H9 (cell line): Measurements from ENCODE around the gene DSE. TPM values are rescaled to one million over a fixed set of nuclear protein-coding genes. Genes with fewer than 3 reads are reported as not detected.

ENCODE experiments used
- DNase-seq: peaks from one replicate; pipeline ENCODE4 v3.0.0-alpha.2; 2017
- H2AFZ ChIP-seq: one replicate; pipeline ENCODE4 v1.6.1; 2013; ENCODE audit warnings: mild to moderate bottlenecking, low read length, control low read depth, moderate library complexity
- H2AK5ac ChIP-seq: 2 replicates; pipeline ENCODE4 v1.6.1; 2013; ENCODE audit warnings: low read length, control low read depth, mixed read lengths; ENCODE audit not compliant: insufficient read length
- H2BK120ac ChIP-seq: one replicate; pipeline ENCODE4 v1.6.1; 2013; ENCODE audit warnings: low read depth, mild to moderate bottlenecking, low read length, control low read depth, inconsistent platforms; ENCODE audit not compliant: poor library complexity, severe bottlenecking
- H2BK12ac ChIP-seq: 2 replicates; pipeline ENCODE4 v1.6.1; 2013; ENCODE audit warnings: low read length, control low read depth, mixed read lengths, low read depth; ENCODE audit not compliant: insufficient read length
- H2BK15ac ChIP-seq: 2 replicates; pipeline ENCODE4 v1.6.1; 2013; ENCODE audit warnings: low read depth, low read length, control low read depth
- H2BK20ac ChIP-seq: one replicate; pipeline ENCODE4 v1.6.1; 2013; ENCODE audit warnings: low read depth, mild to moderate bottlenecking, low read length, control low read depth, inconsistent platforms; ENCODE audit not compliant: poor library complexity, severe bottlenecking
- H2BK5ac ChIP-seq: 2 replicates; pipeline ENCODE4 v1.6.1; 2013; ENCODE audit warnings: low read length, control low read depth, mixed read lengths; ENCODE audit not compliant: insufficient read length
- H3K14ac ChIP-seq: 2 replicates; pipeline ENCODE4 v1.6.1; 2013; ENCODE audit warnings: low read length, control low read depth; ENCODE audit not compliant: insufficient read depth
- H3K18ac ChIP-seq: 2 replicates; pipeline ENCODE4 v1.6.1; 2013; ENCODE audit warnings: low read depth, mild to moderate bottlenecking, mixed read lengths, low read length, control low read depth; ENCODE audit not compliant: insufficient read length
- H3K23ac ChIP-seq: 2 replicates; pipeline ENCODE4 v1.6.1; 2013; ENCODE audit warnings: low read length, control low read depth, mixed read lengths, low read depth; ENCODE audit not compliant: insufficient read length
- H3K23me2 ChIP-seq: 2 replicates; pipeline ENCODE4 v1.6.1; 2013; ENCODE audit warnings: low read depth, mild to moderate bottlenecking, mixed read lengths, low read length, control low read depth; ENCODE audit not compliant: insufficient read length, poor library complexity, severe bottlenecking
- H3K27ac ChIP-seq: 2 replicates; pipeline ENCODE4 v1.5.1; 2013; ENCODE audit warnings: low read length, control low read depth, mixed read lengths, low read depth; ENCODE audit not compliant: insufficient read length
- H3K27me3 ChIP-seq: 2 replicates; pipeline ENCODE4 v1.6.1; 2013; ENCODE audit warnings: low read length, control low read depth, inconsistent platforms; ENCODE audit not compliant: insufficient read depth
- H3K4ac ChIP-seq: 2 replicates; pipeline ENCODE4 v1.6.1; 2013; ENCODE audit warnings: low read depth, mild to moderate bottlenecking, control low read depth, inconsistent platforms, low read length, moderate library complexity
- H3K4me1 ChIP-seq: 2 replicates; pipeline ENCODE4 v1.6.1; 2013; ENCODE audit warnings: low read length, control low read depth, inconsistent platforms; ENCODE audit not compliant: insufficient read depth
- H3K4me2 ChIP-seq: 2 replicates; pipeline ENCODE4 v1.6.1; 2013; ENCODE audit warnings: low read length, control low read depth, mixed read lengths; ENCODE audit not compliant: insufficient read length, insufficient read depth
- H3K56ac ChIP-seq: 2 replicates; pipeline ENCODE4 v1.6.1; 2013; ENCODE audit warnings: low read depth, mild to moderate bottlenecking, mixed read lengths, low read length, control low read depth; ENCODE audit not compliant: insufficient read length
- H3K79me1 ChIP-seq: 2 replicates; pipeline ENCODE4 v1.6.1; 2013; ENCODE audit warnings: low read depth, mild to moderate bottlenecking, moderate library complexity, low read length, control low read depth, inconsistent platforms; ENCODE audit not compliant: insufficient read depth, poor library complexity, severe bottlenecking
- H3K79me2 ChIP-seq: 2 replicates; pipeline ENCODE4 v1.6.1; 2013; ENCODE audit warnings: low read length, control low read depth, inconsistent platforms; ENCODE audit not compliant: insufficient read depth
- H3K9ac ChIP-seq: 2 replicates; pipeline ENCODE4 v1.6.1; 2013; ENCODE audit warnings: low read length, control low read depth, mixed read lengths; ENCODE audit not compliant: insufficient read length; ENCODE audit errors: extremely low read depth
- H3K9me3 ChIP-seq: one replicate; pipeline ENCODE4 v1.6.1; 2013; ENCODE audit warnings: low read depth, low read length, inconsistent platforms; ENCODE audit not compliant: control insufficient read depth
- H3T11ph ChIP-seq: one replicate; pipeline ENCODE4 v1.6.1; 2013; ENCODE audit warnings: mild to moderate bottlenecking, low read length, control low read depth, inconsistent platforms
- H4K20me1 ChIP-seq: one replicate; pipeline ENCODE4 v1.6.1; 2013; ENCODE audit not compliant: control insufficient read depth, insufficient read length, insufficient read depth
- H4K5ac ChIP-seq: 2 replicates; pipeline ENCODE4 v1.6.1; 2013; ENCODE audit warnings: low read depth, mild to moderate bottlenecking, mixed read lengths, low read length, control low read depth; ENCODE audit not compliant: insufficient read length
- H4K8ac ChIP-seq: replicated peaks from 2 replicates; pipeline ENCODE4 v1.6.1; 2013; ENCODE audit warnings: low read length, control low read depth, mixed read lengths, low read depth; ENCODE audit not compliant: insufficient read length
- H4K91ac ChIP-seq: 2 replicates; pipeline ENCODE4 v1.6.1; 2013; ENCODE audit warnings: low read depth, mild to moderate bottlenecking, moderate library complexity, mixed read lengths, low read length, control low read depth; ENCODE audit not compliant: insufficient read length
- H3K27ac Mint-ChIP-seq, 3 experiments: 2 replicates in 2 of 3; 3 replicates in 1 of 3; pipeline ENCODE4 v1.8.0; 2020 to 2021; ENCODE audit warnings: mixed read lengths in 3 of 3, mild to moderate bottlenecking in 1 of 3, moderate library complexity in 1 of 3
- H3K27me3 Mint-ChIP-seq: 2 replicates; pipeline ENCODE4 v1.8.0; 2021; ENCODE audit warnings: low read depth, mild to moderate bottlenecking, moderate library complexity, mixed read lengths
- H3K36me3 Mint-ChIP-seq, 3 experiments: 2 replicates in 2 of 3; 3 replicates in 1 of 3; pipeline ENCODE4 v1.8.0; 2020 to 2021; ENCODE audit warnings: low read depth in 3 of 3, mixed read lengths in 3 of 3; ENCODE audit not compliant: insufficient read depth in 1 of 3
- H3K4me1 Mint-ChIP-seq, 2 experiments: 2 replicates each; pipeline ENCODE4 v1.8.0; 2020; ENCODE audit warnings: mixed read lengths in 2 of 2
- H3K4me3 Mint-ChIP-seq, 2 experiments: 2 replicates in 1 of 2; 3 replicates in 1 of 2; pipeline ENCODE4 v1.8.0; 2020 to 2021; ENCODE audit warnings: mild to moderate bottlenecking in 2 of 2, mixed read lengths in 2 of 2, moderate library complexity in 1 of 2
- H3K9me3 Mint-ChIP-seq, 2 experiments: 2 replicates in 1 of 2; 3 replicates in 1 of 2; pipeline ENCODE4 v1.8.0; 2020; ENCODE audit warnings: mild to moderate bottlenecking in 2 of 2, mixed read lengths in 2 of 2, moderate library complexity in 1 of 2
- CTCF ChIP-seq: fragments of 200-600 bp; sonication (generic); conservative IDR thresholded peaks from 3 replicates; pipeline ENCODE4 v1.8.0; 2021; ENCODE audit warnings: antibody characterized with exemption, mild to moderate bottlenecking
- WGBS: extraction: QIAGEN DNeasy Blood & Tissue Kit; methylation state at CpG from one replicate; pipeline ENCODE4 v1.1.7; 2013; ENCODE audit warnings: missing lambda C conversion rate, low lambda C conversion rate, mixed read lengths; ENCODE audit not compliant: insufficient read length; ENCODE audit errors: extremely low coverage; 5-methylcytosine and 5-hydroxymethylcytosine counted together
- total RNA-seq: library from RNA; stranded (reverse); gene quantifications from 2 replicates; pipeline ENCODE4 v1.2.1, GENCODE V29; 2021

Gene DSE
- total RNA-seq, 1 experiment from 2014 or later = 45.6 TPM

- H4K20me1 ChIP-seq = no peaks in the 10 kb centered on the region
- no peaks in the 10 kb centered on the region for H3K4me1 ChIP-seq
- no peak overlapping the region for H3K27ac Mint-ChIP-seq
- no peak overlapping the region for H2AFZ ChIP-seq
- no peak overlapping the region for H4K8ac ChIP-seq
- H3K9me3 Mint-ChIP-seq = no peaks in the 10 kb centered on the region
- H3K23me2 ChIP-seq = no peaks in the 10 kb centered on the region
- H2AK5ac ChIP-seq = no peak overlapping the region
- no peaks in the 10 kb centered on the region for H3K36me3 Mint-ChIP-seq
- H3K4ac ChIP-seq = no peak overlapping the region
- no peak overlapping the region for H2BK5ac ChIP-seq
- no peaks in the 10 kb centered on the region for H3K79me2 ChIP-seq
- H3T11ph ChIP-seq = no peak overlapping the region
- no peak overlapping the region for H3K14ac ChIP-seq
- no peak overlapping the region for H2BK120ac ChIP-seq
- DNase-seq = no peak
- no peak overlapping the region for H2BK15ac ChIP-seq
- no peaks in the 10 kb centered on the region for H3K79me1 ChIP-seq
- H2BK12ac ChIP-seq = no peak overlapping the region
- H2BK20ac ChIP-seq = no peak overlapping the region
- H3K23ac ChIP-seq = no peak overlapping the region
- H3K4me2 ChIP-seq = no peak overlapping the region
- TF ChIP-seq CTCF = no peak
- H3K27ac ChIP-seq = no peak overlapping the region
- no CpG with 5 or more reads among the region's 1 CpG for WGBS
- H3K4me1 Mint-ChIP-seq = peaks cover 0 to 2% of the 10 kb centered on the region in 2 experiments; a peak in 2 of 4 replicates
- no peak overlapping the region for H3K4me3 Mint-ChIP-seq
- no peak overlapping the region for H4K5ac ChIP-seq
- H3K27me3 ChIP-seq = no peaks in the 10 kb centered on the region
- H3K56ac ChIP-seq = no peak overlapping the region
- H3K18ac ChIP-seq = no peak overlapping the region
- no peak overlapping the region for H3K9ac ChIP-seq
- no peaks in the 10 kb centered on the region for H3K27me3 Mint-ChIP-seq
- no peaks in the 10 kb centered on the region for H3K9me3 ChIP-seq
- no peak overlapping the region for H4K91ac ChIP-seq
Measured at GRCh38 chr6:116475141-116475540, 104.4 kb downstream of the DSE start.
